H1 (cell line): Measurements from ENCODE around the gene AKT1.

ENCODE experiments used
- CTCF ChIP-seq, 3 experiments: IDR thresholded peaks; 1 replicate in 2 of 3; 2 replicates in 1 of 3; pipeline versions ENCODE4 v1.5.1 to v1.6.1; 2011; ENCODE audit warnings: low read length in 3 of 3, mild to moderate bottlenecking in 3 of 3, inconsistent platforms in 2 of 3, low read depth in 1 of 3, moderate library complexity in 1 of 3; ENCODE audit not compliant: insufficient read depth in 1 of 3; ENCODE audit errors: control extremely low read depth in 1 of 3
- E2F6 ChIP-seq: IDR thresholded peaks from 2 replicates; pipeline ENCODE4 v1.6.1; 2012; ENCODE audit warnings: inconsistent platforms
- EZH2 ChIP-seq: fragments of 200-600 bp; sonication (generic); IDR thresholded peaks from 2 replicates; pipeline ENCODE4 v1.7.1; 2012; ENCODE audit warnings: low read depth, mild to moderate bottlenecking, moderate library complexity, low read length, inconsistent platforms; ENCODE audit not compliant: severe bottlenecking
- GABPA ChIP-seq: IDR thresholded peaks from 2 replicates; pipeline ENCODE4 v1.6.1; 2011; ENCODE audit warnings: mild to moderate bottlenecking, low read length, moderate library complexity, borderline replicate concordance; ENCODE audit not compliant: insufficient read depth
- HDAC2 ChIP-seq, 2 experiments: fragments of 300-600 bp in 1 of 2; sonication (generic) in 1 of 2; IDR thresholded peaks; 2 replicates each; pipeline ENCODE4 v1.6.1; 2011 to 2012; ENCODE audit warnings: low read depth in 2 of 2, low read length in 2 of 2, mild to moderate bottlenecking in 2 of 2, moderate library complexity in 2 of 2, borderline replicate concordance in 1 of 2, inconsistent platforms in 1 of 2
- POLR2AphosphoS5 ChIP-seq: IDR thresholded peaks from 2 replicates; pipeline ENCODE4 v1.6.1; 2011; ENCODE audit warnings: low read depth, low read length
- SIN3A ChIP-seq, 2 experiments: IDR thresholded peaks in 1 of 2; conservative IDR thresholded peaks in 1 of 2; 2 replicates each; pipeline ENCODE4 v1.6.1; 2011 to 2012; ENCODE audit warnings: low read length in 2 of 2, improper control_type of control experiment in 1 of 2, low read depth in 1 of 2, mild to moderate bottlenecking in 1 of 2
- SP2 ChIP-seq: IDR thresholded peaks from 2 replicates; pipeline ENCODE4 v1.6.1; 2012; ENCODE audit warnings: mild to moderate bottlenecking, low read length, inconsistent platforms
- TAF1 ChIP-seq: IDR thresholded peaks from 2 replicates; pipeline ENCODE4 v1.6.1; 2011; ENCODE audit warnings: mild to moderate bottlenecking, low read depth, low read length
- ZNF274 ChIP-seq: IDR thresholded peaks from 2 replicates; pipeline ENCODE4 v1.7.0; 2012; ENCODE audit warnings: low read length, borderline replicate concordance; ENCODE audit errors: extremely low read depth

- TF ChIP-seq EZH2: no peak
- TF ChIP-seq CTCF (IDR thresholded peaks at IDR 0.05; ENCODE audit: control extremely low read depth in 1 of 3, insufficient read depth in 1 of 3, low read depth in 1 of 3, low read length in 3 of 3): no peak
- no peak for TF ChIP-seq ZNF274
- TF ChIP-seq E2F6: no peak
- TF ChIP-seq POLR2AphosphoS5: no peak
- no peak for TF ChIP-seq HDAC2 (IDR thresholded peaks at IDR 0.05; ENCODE audit: borderline replicate concordance in 1 of 2, low read depth in 2 of 2, low read length in 2 of 2)
- TF ChIP-seq SIN3A (conservative IDR thresholded peaks at IDR 0.05 in 1 of 2, IDR thresholded peaks at IDR 0.05 in 1 of 2; ENCODE audit: low read depth in 1 of 2, low read length in 2 of 2): no peak
- TF ChIP-seq GABPA: no peak
- no peak for TF ChIP-seq TAF1
- no peak for TF ChIP-seq SP2
These were observed 31.3 kb upstream of the AKT1 start for GRCh38 chr14:104826861-104827176.
